Upper lobe of left lung (tissue), 4 donors: ENCODE data around the gene AAR2.

Source experiments
- POLR2A ChIP-seq, 4 donors: fragments of 450-650 bp; IDR thresholded peaks; one replicate each; pipeline ENCODE4 v1.5.1; 2016 to 2017; ENCODE audit warnings: antibody characterized with exemption in 4 of 4, mild to moderate bottlenecking in 2 of 4
- TF ChIP-seq, protein P1 (sequence below), 6 experiments: fragments of 450-650 bp in 4 of 6; fragments of 200-600 bp in 2 of 6; sonication (generic) in 2 of 6; IDR thresholded peaks; one replicate each; pipeline ENCODE4 v1.5.1; 2016 to 2019; ENCODE audit warnings: antibody characterized with exemption in 6 of 6

DNA sequence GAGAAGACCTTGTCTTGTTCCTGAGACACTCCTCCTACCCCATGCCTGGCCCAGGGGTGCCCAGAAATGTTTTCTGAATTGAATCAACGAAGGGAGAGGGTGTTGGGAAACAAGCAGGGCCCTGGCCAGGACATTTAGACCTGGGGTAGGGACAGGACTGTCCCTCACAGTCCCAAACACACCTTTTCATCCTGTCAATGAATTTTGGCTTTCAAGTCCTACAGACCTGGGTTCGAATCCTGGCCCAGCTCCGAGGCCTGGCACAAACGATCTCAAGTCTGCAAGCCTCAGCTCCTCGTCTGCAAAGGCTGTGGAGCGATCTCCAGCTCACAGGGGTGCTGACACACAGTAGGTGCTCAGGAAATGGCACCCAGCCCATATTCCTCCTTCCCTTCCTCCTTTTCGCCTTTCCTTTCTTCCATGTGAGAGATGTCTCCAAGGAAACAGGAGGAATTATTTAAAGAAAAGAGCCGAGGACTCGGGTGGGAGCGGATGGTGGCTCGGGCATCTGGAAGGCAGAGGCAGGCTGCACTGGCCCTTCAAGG lies 62.6 kb downstream of the AAR2 start:
- TF ChIP-seq, protein P1, sequence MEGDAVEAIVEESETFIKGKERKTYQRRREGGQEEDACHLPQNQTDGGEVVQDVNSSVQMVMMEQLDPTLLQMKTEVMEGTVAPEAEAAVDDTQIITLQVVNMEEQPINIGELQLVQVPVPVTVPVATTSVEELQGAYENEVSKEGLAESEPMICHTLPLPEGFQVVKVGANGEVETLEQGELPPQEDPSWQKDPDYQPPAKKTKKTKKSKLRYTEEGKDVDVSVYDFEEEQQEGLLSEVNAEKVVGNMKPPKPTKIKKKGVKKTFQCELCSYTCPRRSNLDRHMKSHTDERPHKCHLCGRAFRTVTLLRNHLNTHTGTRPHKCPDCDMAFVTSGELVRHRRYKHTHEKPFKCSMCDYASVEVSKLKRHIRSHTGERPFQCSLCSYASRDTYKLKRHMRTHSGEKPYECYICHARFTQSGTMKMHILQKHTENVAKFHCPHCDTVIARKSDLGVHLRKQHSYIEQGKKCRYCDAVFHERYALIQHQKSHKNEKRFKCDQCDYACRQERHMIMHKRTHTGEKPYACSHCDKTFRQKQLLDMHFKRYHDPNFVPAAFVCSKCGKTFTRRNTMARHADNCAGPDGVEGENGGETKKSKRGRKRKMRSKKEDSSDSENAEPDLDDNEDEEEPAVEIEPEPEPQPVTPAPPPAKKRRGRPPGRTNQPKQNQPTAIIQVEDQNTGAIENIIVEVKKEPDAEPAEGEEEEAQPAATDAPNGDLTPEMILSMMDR (IDR thresholded peaks at IDR 0.05), result no peak
- TF ChIP-seq POLR2A (IDR thresholded peaks at IDR 0.05), result no peak
